ENCODE measurements around the gene ZBTB42. TPM values are rescaled to one million over a fixed set of nuclear protein-coding genes. Genes with fewer than 3 reads are reported as not detected.

ZBTB42 gene
- polyA plus RNA-seq, 3 donors = 0.49 to 1.0 (median 0.68) TPM

DNA sequence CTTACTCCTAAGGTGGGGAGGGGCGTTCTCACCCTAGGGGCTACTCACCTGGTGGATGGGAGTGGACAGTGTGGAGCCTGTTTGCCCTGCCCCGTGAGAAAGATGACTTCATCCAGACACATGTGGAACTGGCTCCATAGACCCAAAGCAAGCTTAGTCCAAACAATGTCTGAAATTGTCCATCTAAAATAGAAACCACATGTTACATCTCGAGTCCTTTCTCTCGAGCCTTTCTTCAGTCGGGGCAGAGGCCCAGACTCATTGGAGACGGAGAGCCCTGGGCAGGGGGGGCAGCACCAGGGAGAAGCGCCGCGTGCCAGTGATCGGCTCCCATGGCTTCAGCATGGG lies 43.7 kb upstream of the ZBTB42 start:
- H3K4me1 Mint-ChIP-seq = peaks cover 10% of the 10 kb centered on the region
- H3K9ac ChIP-seq (ENCODE audit: insufficient read depth, low read length, poor library complexity, severe bottlenecking) = no peak overlapping the region
- no peak overlapping the region for H3K4me3 Mint-ChIP-seq
- intact Hi-C loops (cut with micrococcal nuclease) = no loop called here
- H3K79me2 ChIP-seq (ENCODE audit: insufficient read depth, low read length) = peaks cover 44% of the 10 kb centered on the region
- H3K36me3 ChIP-seq (replicated peaks in 1 of 2; ENCODE audit: control insufficient read depth in 1 of 2, insufficient read depth in 2 of 2, low read length in 2 of 2) = peaks cover 38 to 59% of the 10 kb centered on the region in 2 donors
- H2AFZ ChIP-seq (ENCODE audit: insufficient read depth, low read depth, low read length, poor library complexity, severe bottlenecking) = no peak overlapping the region
- WGBS (ENCODE audit: insufficient coverage) = 93% methylated on average over 9 of the region's 10 CpGs
- no peaks in the 10 kb centered on the region for H3K9me3 ChIP-seq (replicated peaks in 1 of 2; ENCODE audit: control insufficient read depth in 1 of 2, insufficient read depth in 1 of 2, low read length in 2 of 2)
- peaks cover 41% of the 10 kb centered on the region for H4K20me1 ChIP-seq (ENCODE audit: insufficient read depth, low read length)
- peak overlapping the region in 3 of 7 donors; percentile 2 to 19 (median 9) for H3K27ac Mint-ChIP-seq
- H3K9me3 Mint-ChIP-seq = peaks cover 0 to 2% (median 0%) of the 10 kb centered on the region in 7 donors
- TF ChIP-seq, protein P1, sequence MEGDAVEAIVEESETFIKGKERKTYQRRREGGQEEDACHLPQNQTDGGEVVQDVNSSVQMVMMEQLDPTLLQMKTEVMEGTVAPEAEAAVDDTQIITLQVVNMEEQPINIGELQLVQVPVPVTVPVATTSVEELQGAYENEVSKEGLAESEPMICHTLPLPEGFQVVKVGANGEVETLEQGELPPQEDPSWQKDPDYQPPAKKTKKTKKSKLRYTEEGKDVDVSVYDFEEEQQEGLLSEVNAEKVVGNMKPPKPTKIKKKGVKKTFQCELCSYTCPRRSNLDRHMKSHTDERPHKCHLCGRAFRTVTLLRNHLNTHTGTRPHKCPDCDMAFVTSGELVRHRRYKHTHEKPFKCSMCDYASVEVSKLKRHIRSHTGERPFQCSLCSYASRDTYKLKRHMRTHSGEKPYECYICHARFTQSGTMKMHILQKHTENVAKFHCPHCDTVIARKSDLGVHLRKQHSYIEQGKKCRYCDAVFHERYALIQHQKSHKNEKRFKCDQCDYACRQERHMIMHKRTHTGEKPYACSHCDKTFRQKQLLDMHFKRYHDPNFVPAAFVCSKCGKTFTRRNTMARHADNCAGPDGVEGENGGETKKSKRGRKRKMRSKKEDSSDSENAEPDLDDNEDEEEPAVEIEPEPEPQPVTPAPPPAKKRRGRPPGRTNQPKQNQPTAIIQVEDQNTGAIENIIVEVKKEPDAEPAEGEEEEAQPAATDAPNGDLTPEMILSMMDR (IDR thresholded peaks at IDR 0.05) = no peak
- H3K27me3 ChIP-seq (ENCODE audit: control insufficient read depth in 2 of 2, insufficient read depth in 2 of 2, low read length in 2 of 2) = no peaks in the 10 kb centered on the region
- no peak for DNase-seq
- H3K4me2 ChIP-seq (replicated peaks; ENCODE audit: extremely low read depth, low read length, poor library complexity, severe bottlenecking) = no peak overlapping the region
- H3K27me3 Mint-ChIP-seq (ENCODE audit: low read depth in 3 of 3) = no peaks in the 10 kb centered on the region
- no peak overlapping the region for H3K27ac ChIP-seq (ENCODE audit: low read depth in 1 of 2, low read length in 2 of 2)
- H3K4me3 ChIP-seq (replicated peaks in 1 of 3; ENCODE audit: low read depth in 2 of 3, low read length in 3 of 3) = no peak overlapping the region
- peaks cover 15 to 17% of the 10 kb centered on the region in 2 donors for H3K4me1 ChIP-seq (ENCODE audit: control insufficient read depth in 1 of 2, insufficient read depth in 2 of 2, low read length in 2 of 2)
- peaks cover 45 to 59% of the 10 kb centered on the region in 2 donors for H3K36me3 Mint-ChIP-seq

DNA sequence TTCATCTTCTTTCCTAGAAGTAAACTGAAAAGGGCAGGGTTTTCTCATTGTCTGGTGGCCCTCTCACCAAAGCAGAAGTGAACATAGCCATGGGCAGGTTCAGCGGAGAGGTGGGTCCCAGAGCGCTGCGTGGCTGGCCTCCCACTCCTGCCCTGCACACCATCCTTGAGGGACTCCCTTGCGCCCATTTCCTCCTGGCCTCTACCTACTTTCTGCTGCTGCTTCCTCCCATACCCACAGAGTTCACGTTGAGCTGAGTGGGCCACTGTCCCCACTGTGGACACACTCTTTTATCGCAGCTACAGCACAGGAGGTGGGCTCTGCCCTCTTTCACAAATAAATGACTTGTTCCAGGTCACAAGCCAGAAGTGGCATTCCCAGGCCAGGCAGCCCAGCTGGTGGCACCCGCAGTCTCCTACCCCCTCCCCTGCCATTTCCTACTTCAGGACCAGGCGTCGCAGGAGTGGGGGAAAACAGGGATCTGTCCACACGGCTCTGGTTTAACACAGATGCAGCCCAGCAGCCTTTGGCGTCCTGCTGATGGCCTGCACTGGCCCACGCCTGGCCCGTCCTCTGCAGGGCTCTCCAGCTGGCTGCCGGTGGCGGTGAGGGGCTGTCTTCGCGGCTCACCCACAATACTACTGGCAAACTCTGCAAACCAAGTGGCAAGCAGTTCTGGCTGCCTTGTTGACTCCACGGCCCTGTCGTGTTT lies 43.1 kb upstream of the ZBTB42 start:
- peaks cover 38 to 59% of the 10 kb centered on the region in 2 donors for H3K36me3 ChIP-seq (replicated peaks in 1 of 2; ENCODE audit: control insufficient read depth in 1 of 2, insufficient read depth in 2 of 2, low read length in 2 of 2)
- Mint-ChIP-seq H3K36me3 (peaks cover 48 to 59% of the 10 kb centered on the region in 2 donors), H3K9me3 (peaks cover 0 to 2% (median 0%) of the 10 kb centered on the region in 7 donors), H3K27me3 (ENCODE audit: low read depth in 3 of 3) (no peaks in the 10 kb centered on the region), H3K27ac (peak overlapping the region in 1 of 7 donors; percentile 61), H3K4me1 (peaks cover 10% of the 10 kb centered on the region), H3K4me3 (no peak overlapping the region)
- intact Hi-C loops (cut with micrococcal nuclease) = no loop called here
- H2AFZ ChIP-seq (ENCODE audit: insufficient read depth, low read depth, low read length, poor library complexity, severe bottlenecking) = no peak overlapping the region
- H3K79me2 ChIP-seq (ENCODE audit: insufficient read depth, low read length) = peaks cover 44% of the 10 kb centered on the region
- H3K4me1 ChIP-seq (ENCODE audit: control insufficient read depth in 1 of 2, insufficient read depth in 2 of 2, low read length in 2 of 2) = peaks cover 14 to 16% of the 10 kb centered on the region in 2 donors
- H3K9me3 ChIP-seq (replicated peaks in 1 of 2; ENCODE audit: control insufficient read depth in 1 of 2, insufficient read depth in 1 of 2, low read length in 2 of 2) = no peaks in the 10 kb centered on the region
- no peak overlapping the region for H3K27ac ChIP-seq (ENCODE audit: low read depth in 1 of 2, low read length in 2 of 2)
- DNase-seq = no peak
- H3K4me3 ChIP-seq (replicated peaks in 1 of 3; ENCODE audit: low read depth in 2 of 3, low read length in 3 of 3) = no peak overlapping the region
- TF ChIP-seq, protein P1 (IDR thresholded peaks at IDR 0.05) = no peak
- H3K4me2 ChIP-seq (replicated peaks; ENCODE audit: extremely low read depth, low read length, poor library complexity, severe bottlenecking) = no peak overlapping the region
- peaks cover 41% of the 10 kb centered on the region for H4K20me1 ChIP-seq (ENCODE audit: insufficient read depth, low read length)
- WGBS (ENCODE audit: insufficient coverage) = 95% methylated on average over 17 of the region's 19 CpGs
- H3K9ac ChIP-seq (ENCODE audit: insufficient read depth, low read length, poor library complexity, severe bottlenecking) = no peak overlapping the region
- no peaks in the 10 kb centered on the region for H3K27me3 ChIP-seq (ENCODE audit: control insufficient read depth in 2 of 2, insufficient read depth in 2 of 2, low read length in 2 of 2)

Data from CD14-positive monocyte (primary cell).